ENCODE data around the gene SHANK3.

GRCh38 chr22:50701076-50701419 lies 28.4 kb downstream of the SHANK3 start:
- TF ChIP-seq CTCF (IDR thresholded peaks at IDR 0.05) (no peak), POLR2A (IDR thresholded peaks at IDR 0.05) (no peak)
